Measurements from ENCODE around the gene PROM1. TPM values are rescaled to one million over a fixed set of nuclear protein-coding genes. Genes with fewer than 3 reads are reported as not detected.

PROM1 gene
- total and polyA plus RNA-seq, 12 donors, result 1.2 to 19.3 (median 3.4) TPM

DNA sequence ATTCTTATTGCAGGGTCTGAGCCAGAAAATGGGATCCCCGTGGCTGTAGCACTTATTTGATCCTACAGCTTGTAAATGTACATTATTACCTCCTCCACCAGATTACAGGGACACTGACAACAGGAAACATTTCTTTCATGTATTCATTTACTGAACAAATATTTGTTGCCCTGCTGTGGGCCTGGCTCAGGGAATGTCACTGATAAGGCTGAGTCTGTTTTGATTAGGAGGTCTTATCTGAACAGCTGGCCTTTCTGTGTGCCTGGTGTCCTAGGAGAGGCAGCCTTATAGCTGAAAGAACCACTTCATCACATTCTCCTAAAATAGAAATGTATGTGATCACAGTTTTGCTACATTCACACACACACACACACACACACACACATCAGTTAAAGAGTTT is 45.5 kb upstream of the PROM1 start:
- peak overlapping the region in 6 of 10 donors; percentile 37 to 63 (median 49) for H3K27ac ChIP-seq
- H3K36me3 ChIP-seq, result no peaks in the 10 kb centered on the region
- intact Hi-C loops (cut with DNase I), result no loop called here
- 20 to 23% methylated on average over 1 of the region's 1 CpG for whole genome bisulfite sequencing, 2 donors
- no peaks in the 10 kb centered on the region for H3K27me3 ChIP-seq
- H3K4me3 ChIP-seq, result no peak overlapping the region
- H3K4me1 ChIP-seq, result peaks cover 1 to 33% (median 6%) of the 10 kb centered on the region in 9 donors
- H3K9me3 ChIP-seq, result no peaks in the 10 kb centered on the region
- ATAC-seq, result peak in 7 of 8 donors; percentile 42 to 88 (median 74)
- no peak for DNase-seq
- TF ChIP-seq, protein P1, sequence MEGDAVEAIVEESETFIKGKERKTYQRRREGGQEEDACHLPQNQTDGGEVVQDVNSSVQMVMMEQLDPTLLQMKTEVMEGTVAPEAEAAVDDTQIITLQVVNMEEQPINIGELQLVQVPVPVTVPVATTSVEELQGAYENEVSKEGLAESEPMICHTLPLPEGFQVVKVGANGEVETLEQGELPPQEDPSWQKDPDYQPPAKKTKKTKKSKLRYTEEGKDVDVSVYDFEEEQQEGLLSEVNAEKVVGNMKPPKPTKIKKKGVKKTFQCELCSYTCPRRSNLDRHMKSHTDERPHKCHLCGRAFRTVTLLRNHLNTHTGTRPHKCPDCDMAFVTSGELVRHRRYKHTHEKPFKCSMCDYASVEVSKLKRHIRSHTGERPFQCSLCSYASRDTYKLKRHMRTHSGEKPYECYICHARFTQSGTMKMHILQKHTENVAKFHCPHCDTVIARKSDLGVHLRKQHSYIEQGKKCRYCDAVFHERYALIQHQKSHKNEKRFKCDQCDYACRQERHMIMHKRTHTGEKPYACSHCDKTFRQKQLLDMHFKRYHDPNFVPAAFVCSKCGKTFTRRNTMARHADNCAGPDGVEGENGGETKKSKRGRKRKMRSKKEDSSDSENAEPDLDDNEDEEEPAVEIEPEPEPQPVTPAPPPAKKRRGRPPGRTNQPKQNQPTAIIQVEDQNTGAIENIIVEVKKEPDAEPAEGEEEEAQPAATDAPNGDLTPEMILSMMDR (IDR thresholded peaks at IDR 0.05), result no peak

DNA sequence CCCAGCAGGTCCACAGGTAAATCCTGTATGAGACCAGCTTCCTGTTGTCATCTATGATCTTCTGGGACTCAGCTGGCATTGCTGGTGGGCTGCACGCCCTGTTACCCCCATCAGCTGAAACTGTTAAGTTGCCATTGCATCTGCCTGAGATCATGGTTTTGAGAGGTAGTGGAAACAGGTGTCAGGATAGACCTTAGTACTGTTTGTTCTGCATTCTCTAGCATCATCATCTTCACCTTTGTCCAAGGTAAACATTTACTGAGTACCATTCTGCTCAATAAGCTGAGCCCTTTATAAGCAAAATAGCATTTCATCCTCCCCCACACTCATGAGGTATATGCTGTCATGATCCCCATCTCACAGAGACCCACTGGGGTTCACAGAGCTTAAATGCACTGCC is 42.9 kb upstream of the PROM1 start:
- Histone ChIP-seq H3K4me1 (peaks cover 2 to 47% (median 12%) of the 10 kb centered on the region in 9 donors), H3K27ac (peak overlapping the region in 1 of 10 donors; percentile 2)
- no peak for ATAC-seq

DNA sequence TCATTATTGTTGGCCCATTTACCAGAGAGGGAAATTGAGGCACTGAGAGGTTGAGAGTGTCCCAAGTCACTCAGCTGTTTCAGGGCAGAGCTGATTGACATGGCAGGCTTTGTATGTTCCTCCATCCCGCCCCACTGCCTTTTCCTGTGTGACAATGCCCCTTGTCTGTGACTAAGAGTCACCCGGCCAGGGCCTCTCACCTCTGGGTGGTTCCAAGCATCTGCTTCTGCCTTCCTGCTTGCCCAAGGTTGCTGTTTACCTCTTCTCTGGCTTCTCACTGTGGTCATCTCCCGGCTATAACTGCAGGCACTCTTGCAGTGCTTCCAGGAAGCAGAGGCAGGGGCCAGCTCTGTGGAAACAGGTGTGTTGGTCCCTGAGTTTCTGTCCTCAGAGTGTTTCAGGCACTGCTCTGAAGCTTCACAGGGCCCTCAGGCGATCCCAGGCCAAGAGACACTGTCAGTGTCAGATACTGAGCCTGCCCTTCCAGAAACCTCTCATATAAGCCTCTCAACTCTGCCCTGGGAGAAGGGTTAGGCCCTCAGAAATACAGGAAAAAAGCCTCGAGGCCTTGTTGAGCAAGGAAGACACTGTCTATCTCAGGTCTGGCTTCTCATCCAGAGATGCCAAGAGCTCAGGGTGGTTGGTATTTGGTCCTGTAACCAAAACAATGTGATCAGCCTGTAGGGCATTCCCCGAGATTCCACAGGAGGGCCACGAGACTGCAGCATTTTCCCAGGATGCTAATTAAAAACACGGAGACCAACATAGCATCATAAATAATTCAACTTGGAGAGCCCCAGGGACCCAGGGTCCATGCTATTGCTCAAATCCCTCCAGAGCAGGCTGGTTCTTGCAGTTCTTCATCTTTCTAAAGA is 42.0 kb upstream of the PROM1 start:
- peak in 3 of 8 donors; percentile 8 to 42 (median 37) for ATAC-seq
- H3K4me3 ChIP-seq, result no peak overlapping the region
- intact Hi-C loops (cut with DNase I), result no loop called here
- H3K9me3 ChIP-seq, result no peaks in the 10 kb centered on the region
- no peaks in the 10 kb centered on the region for H3K27me3 ChIP-seq
- 55 to 63% methylated on average over 8 of the region's 8 CpGs for WGBS, 2 donors
- TF ChIP-seq, protein P1 (IDR thresholded peaks at IDR 0.05), result peak in 2 of 9 donors; percentile 8 to 11
- no peaks in the 10 kb centered on the region for H3K36me3 ChIP-seq
- peak overlapping the region in 7 of 10 donors; percentile 5 to 69 (median 59) for H3K27ac ChIP-seq
- no peak for DNase-seq
- H3K4me1 ChIP-seq, result peaks cover 2 to 47% (median 12%) of the 10 kb centered on the region in 9 donors

More for the DNA sequence above, 42.9 kb upstream of the PROM1 start:
- Histone ChIP-seq H3K9me3 (no peaks in the 10 kb centered on the region), H3K27me3 (no peaks in the 10 kb centered on the region), H3K4me3 (no peak overlapping the region), H3K36me3 (no peaks in the 10 kb centered on the region)
- intact Hi-C loops (cut with DNase I), result no loop called here
- 91 to 100% methylated on average over 1 of the region's 1 CpG for WGBS, 2 donors
- DNase-seq, result no peak
- TF ChIP-seq, protein P1 (IDR thresholded peaks at IDR 0.05), result no peak

DNA sequence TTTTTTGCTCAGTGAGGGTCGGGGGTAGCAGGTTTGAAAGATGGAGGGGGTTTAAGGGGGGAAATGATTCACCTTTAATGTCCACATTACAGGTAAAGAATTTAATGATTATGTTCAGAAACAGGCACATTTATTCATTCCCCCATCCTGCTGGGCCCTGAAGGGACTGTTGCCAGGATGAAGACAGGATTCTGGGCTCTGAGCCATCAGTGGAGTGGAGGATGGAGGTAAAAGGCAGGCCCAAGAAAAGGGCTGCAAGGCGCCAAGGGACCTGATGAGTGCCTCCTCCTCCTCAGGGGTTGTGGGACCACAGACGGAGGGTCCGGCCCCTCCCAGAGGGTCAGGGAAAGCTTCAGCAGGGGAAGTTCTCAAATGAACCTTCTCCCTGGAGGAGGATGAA is 40.4 kb upstream of the PROM1 start:
- ATAC-seq (peak in 5 of 8 donors; percentile 32 to 69 (median 58)), DNase-seq (peak; percentile 16 to 48)
- WGBS, 2 donors, result 56 to 58% methylated on average over 4 of the region's 4 CpGs
- intact Hi-C loops (cut with DNase I), result no loop called here
- Histone ChIP-seq H3K36me3 (no peaks in the 10 kb centered on the region), H3K4me3 (no peak overlapping the region), H3K27ac (no peak overlapping the region), H3K4me1 (peaks cover 2 to 35% (median 12%) of the 10 kb centered on the region in 9 donors), H3K27me3 (no peaks in the 10 kb centered on the region), H3K9me3 (no peaks in the 10 kb centered on the region)
- TF ChIP-seq, protein P1 (IDR thresholded peaks at IDR 0.05), result no peak

Measured in heart right ventricle (tissue), 16 donors.